Activated CD4-positive, alpha-beta memory T cell treated with anti-CD3 and anti-CD28 coated beads for 36 hours (primary cell): Measurements from ENCODE around the gene REEP6. TPM values are rescaled to one million over a fixed set of nuclear protein-coding genes. Genes with fewer than 3 reads are reported as not detected.
"Not testable (repeated sequence)": the region's sequence is repeated elsewhere in the genome, so short reads cannot be mapped to it uniquely, and the experiment has no call there.

ENCODE experiments used
- CTCF ChIA-PET: fragments of 350-600 bp; sonication (Branson Sonifier 250); formaldehyde crosslinking; loops from one replicate; lab custom pipeline; 2021; ENCODE audit warnings: antibody characterized with exemption, inconsistent platforms; lab: Charles Lee
- POLR2A ChIA-PET: fragments of 350-600 bp; sonication (Branson Sonifier 250); formaldehyde crosslinking; loops from one replicate; lab custom pipeline; 2021; ENCODE audit warnings: antibody characterized with exemption; lab: Charles Lee
- DNase-seq: peaks from one replicate; pipeline ENCODE4 v3.0.0-alpha.2; 2020
- H3K27ac Mint-ChIP-seq: one replicate; pipeline ENCODE4 v1.8.0; 2021; ENCODE audit warnings: mixed read lengths
- H3K27me3 Mint-ChIP-seq: one replicate; pipeline ENCODE4 v1.8.0; 2021; ENCODE audit warnings: mixed read lengths
- H3K36me3 Mint-ChIP-seq: one replicate; pipeline ENCODE4 v1.8.0; 2021; ENCODE audit warnings: mixed read lengths
- H3K4me1 Mint-ChIP-seq: one replicate; pipeline ENCODE4 v1.8.0; 2021; ENCODE audit warnings: low read depth, mixed read lengths
- H3K4me3 Mint-ChIP-seq: one replicate; pipeline ENCODE4 v1.8.0; 2021; ENCODE audit warnings: mild to moderate bottlenecking, mixed read lengths
- H3K9me3 Mint-ChIP-seq: one replicate; pipeline ENCODE4 v1.8.0; 2021; ENCODE audit warnings: mixed read lengths
- intact Hi-C: fragments of 100-400 bp; cut with micrococcal nuclease; formaldehyde crosslinking; loops from one replicate; pipeline ENCODE4 v1.15.1; 2023
- total RNA-seq, 2 experiments: library from RNA; stranded (reverse); gene quantifications; one replicate each; pipeline ENCODE4 v1.2.3, GENCODE V29; 2021

Gene REEP6
- total RNA-seq, 2 experiments from 2014 or later: 1.8 to 1.9 TPM

- Mint-ChIP-seq H3K36me3 (no peaks in the 10 kb centered on the region), H3K27me3 (peaks cover 25% of the 10 kb centered on the region), H3K9me3 (no peaks in the 10 kb centered on the region), H3K4me3 (no peak overlapping the region), H3K27ac (no peak overlapping the region), H3K4me1 (no peaks in the 10 kb centered on the region)
- intact Hi-C loops: no loop called here
- no peak for DNase-seq
- ChIA-PET CTCF (no interaction called here), POLR2A (no interaction called here)
Observed at GRCh38 chr19:1538978-1539377, 48.0 kb downstream of the REEP6 start.

GRCh38 chr19:1539749-1540148 lies 48.8 kb downstream of the REEP6 start:
- DNase-seq, H3K4me3 Mint-ChIP-seq, H3K9me3 Mint-ChIP-seq, H3K4me1 Mint-ChIP-seq, H3K27ac Mint-ChIP-seq, H3K36me3 Mint-ChIP-seq, POLR2A ChIA-PET, intact Hi-C loops, CTCF ChIA-PET: not testable (repeated sequence)
- H3K27me3 Mint-ChIP-seq: peaks cover 26% of the 10 kb centered on the region

GRCh38 chr19:1540365-1540925 lies 49.5 kb downstream of the REEP6 start:
- Mint-ChIP-seq H3K36me3 (no peaks in the 10 kb centered on the region), H3K27ac (no peak overlapping the region), H3K4me1 (no peaks in the 10 kb centered on the region), H3K4me3 (no peak overlapping the region), H3K9me3 (no peaks in the 10 kb centered on the region), H3K27me3 (peaks cover 24% of the 10 kb centered on the region)
- DNase-seq: no peak
- CTCF ChIA-PET: no interaction called here
- intact Hi-C loops: no loop called here
- POLR2A ChIA-PET: interaction anchor here (0.6 kb wide), 1 partner anchor 27 kb away, joined by 3 read pairs; no protein-coding TSS in a partner anchor

Other genes starting within 250 kb of the REEP6 start
- gene ATP5F1D, start 249.4 kb upstream of the REEP6 start, total RNA-seq: 100 to 1,000 TPM; 178 to 192 TPM
- gene MIDN, start 242.6 kb upstream of the REEP6 start, total RNA-seq: 10 to 100 TPM; 54.1 to 54.6 TPM
- gene CIRBP, start 221.8 kb upstream of the REEP6 start, total RNA-seq: 100 to 1,000 TPM; 171 to 173 TPM
- gene FAM174C, start 215.7 kb upstream of the REEP6 start, total RNA-seq: 10 to 100 TPM; 74.8 to 76.1 TPM
- not detected for gene EFNA2, start 205.3 kb upstream of the REEP6 start, total RNA-seq
- gene NDUFS7, start 107.3 kb upstream of the REEP6 start, total RNA-seq: 100 to 1,000 TPM; 117 to 119 TPM
- 10 to 100 TPM; 21.0 to 21.1 TPM for gene GAMT, start 89.6 kb upstream of the REEP6 start, total RNA-seq
- gene DAZAP1, start 83.6 kb upstream of the REEP6 start, total RNA-seq: 100 to 1,000 TPM; 226 to 242 TPM
- gene RPS15, start 52.8 kb upstream of the REEP6 start, total RNA-seq: 1,000 to 10,000 TPM; 1,642 to 1,717 TPM
- gene APC2, start 41.1 kb upstream of the REEP6 start, total RNA-seq: under 1 TPM; 0.07 to 0.15 TPM
- 10 to 100 TPM; 24.4 to 26.9 TPM for gene C19orf25, start 12.0 kb upstream of the REEP6 start, total RNA-seq
- 1 to 10 TPM; 1.5 to 2.7 TPM for gene PCSK4, start 831 bp upstream of the REEP6 start, total RNA-seq
- gene ADAMTSL5, start 21.8 kb downstream of the REEP6 start, total RNA-seq: 1 to 10 TPM; 1.9 to 3.7 TPM
- gene PLK5, start 32.9 kb downstream of the REEP6 start, total RNA-seq: not detected
- gene MEX3D, start 77.1 kb downstream of the REEP6 start, total RNA-seq: 1 to 10 TPM; 6.0 to 6.1 TPM
- gene MBD3, start 101.7 kb downstream of the REEP6 start, total RNA-seq: 10 to 100 TPM; 67.7 to 71.4 TPM
- 100 to 1,000 TPM; 266 to 277 TPM for gene UQCR11, start 114.3 kb downstream of the REEP6 start, total RNA-seq
- 10 to 100 TPM; 88.9 to 95.5 TPM for gene TCF3, start 161.4 kb downstream of the REEP6 start, total RNA-seq